KOPT-K1 (cell line): Measurements from ENCODE around the gene ERCC2.
"Not testable (repeated sequence)": the region's sequence is repeated elsewhere in the genome, so short reads cannot be mapped to it uniquely, and the experiment has no call there.

Experiments used
- H3K27ac ChIP-seq: fragments of 200-600 bp; sonication (generic); 2 replicates; pipeline ENCODE4 v1.5.1; 2016; ENCODE audit warnings: antibody characterized with exemption, mild to moderate bottlenecking, low read depth, low read length; ENCODE audit not compliant: poor library complexity, severe bottlenecking
- H3K36me3 ChIP-seq: fragments of 200-600 bp; sonication (generic); 2 replicates; pipeline ENCODE4 v1.5.1; 2017; ENCODE audit warnings: antibody characterized with exemption, mild to moderate bottlenecking, low read length, moderate library complexity; ENCODE audit not compliant: insufficient read depth
- H3K9me3 ChIP-seq: fragments of 200-600 bp; sonication (generic); 2 replicates; pipeline ENCODE4 v1.5.1; 2017; ENCODE audit warnings: antibody characterized with exemption, low read length, mild to moderate bottlenecking; ENCODE audit not compliant: insufficient read depth, poor library complexity, severe bottlenecking

ERCC2 gene

GRCh38 chr19:45370410-45371204 is at the start of gene ERCC2:
ERCC2 (minus strand) TSS chr19:45370573; CDS start chr19:45370540, 33 bp downstream.
- Histone ChIP-seq H3K27ac (peak within 1 kb of the TSS; percentile 56), H3K9me3 (no peaks in the 10 kb centered on the region), H3K36me3 (no peaks in the 10 kb centered on the region; the same call in 1 of the 2 replicates)

GRCh38 chr19:45419895-45420294 is 49.5 kb upstream of the ERCC2 start:
- peak overlapping the region; percentile 62 for H3K27ac ChIP-seq
- H3K36me3 ChIP-seq = peaks cover 56% of the 10 kb centered on the region
- H3K9me3 ChIP-seq = no peaks in the 10 kb centered on the region

GRCh38 chr19:45419396-45419795 is 49.0 kb upstream of the ERCC2 start:
- H3K9me3 ChIP-seq = no peaks in the 10 kb centered on the region
- peaks cover 61% of the 10 kb centered on the region for H3K36me3 ChIP-seq
- H3K27ac ChIP-seq = peak overlapping the region; percentile 62

- Histone ChIP-seq H3K27ac (peak overlapping the region; percentile 62), H3K36me3 (peaks cover 67% of the 10 kb centered on the region), H3K9me3 (no peaks in the 10 kb centered on the region)
Measured at GRCh38 chr19:45418802-45419201, 48.4 kb upstream of the ERCC2 start.

GRCh38 chr19:45417151-45417550 is 46.8 kb upstream of the ERCC2 start:
- Histone ChIP-seq H3K27ac (no peak overlapping the region), H3K9me3 (no peaks in the 10 kb centered on the region), H3K36me3 (peaks cover 79% of the 10 kb centered on the region)

GRCh38 chr19:45414468-45414867 is 44.1 kb upstream of the ERCC2 start:
- no peaks in the 10 kb centered on the region for H3K9me3 ChIP-seq
- peaks cover 78% of the 10 kb centered on the region for H3K36me3 ChIP-seq
- H3K27ac ChIP-seq = no peak overlapping the region

GRCh38 chr19:45413497-45413896 is 43.1 kb upstream of the ERCC2 start:
- Histone ChIP-seq H3K9me3 (no peaks in the 10 kb centered on the region), H3K27ac (no peak overlapping the region), H3K36me3 (peaks cover 78% of the 10 kb centered on the region)

- not testable (repeated sequence) for H3K27ac ChIP-seq, H3K9me3 ChIP-seq
- peaks cover 53% of the 10 kb centered on the region for H3K36me3 ChIP-seq
Measured at GRCh38 chr19:45410330-45410729, 40.0 kb upstream of the ERCC2 start.

GRCh38 chr19:45409557-45409920 is 39.2 kb upstream of the ERCC2 start:
- H3K36me3 ChIP-seq = peaks cover 48% of the 10 kb centered on the region
- H3K27ac ChIP-seq = no peak overlapping the region
- H3K9me3 ChIP-seq = no peaks in the 10 kb centered on the region

GRCh38 chr19:45408830-45409556 is 38.6 kb upstream of the ERCC2 start:
- Histone ChIP-seq H3K27ac (no peak overlapping the region), H3K36me3 (peaks cover 43% of the 10 kb centered on the region), H3K9me3 (no peaks in the 10 kb centered on the region)

- Histone ChIP-seq H3K27ac (no peak overlapping the region), H3K9me3 (no peaks in the 10 kb centered on the region), H3K36me3 (peaks cover 34% of the 10 kb centered on the region; the same call in 1 of the 2 replicates)
Measured at GRCh38 chr19:45408121-45408520, 37.7 kb upstream of the ERCC2 start.

GRCh38 chr19:45407585-45407984 is 37.2 kb upstream of the ERCC2 start:
- not testable (repeated sequence) for H3K27ac ChIP-seq, H3K9me3 ChIP-seq
- H3K36me3 ChIP-seq = peaks cover 29% of the 10 kb centered on the region; the same call in 1 of the 2 replicates

GRCh38 chr19:45407091-45407375 is 36.7 kb upstream of the ERCC2 start:
- H3K9me3 ChIP-seq = no peaks in the 10 kb centered on the region
- H3K36me3 ChIP-seq = peaks cover 28% of the 10 kb centered on the region; the same call in 1 of the 2 replicates
- H3K27ac ChIP-seq = peak overlapping the region; percentile 86

GRCh38 chr19:45406226-45407090 is 36.1 kb upstream of the ERCC2 start, which contains the start of gene POLR1G:
POLR1G (plus strand) TSS chr19:45406644; CDS start chr19:45406697, 53 bp downstream.
- Histone ChIP-seq H3K36me3 (peaks cover 28% of the 10 kb centered on the region; the same call in 1 of the 2 replicates), H3K27ac (peak within 1 kb of the TSS; percentile 86), H3K9me3 (no peaks in the 10 kb centered on the region)
